Neuronal stem cell (in vitro differentiated cells): Measurements from ENCODE around the gene SFTA2.

ENCODE experiments used
- DNase-seq: peaks from one replicate; pipeline ENCODE4 v3.0.0-alpha.2; 2013; ENCODE audit warnings: low spot score
- H2AFZ ChIP-seq: one replicate; pipeline ENCODE4 v1.6.1; 2013; ENCODE audit warnings: mild to moderate bottlenecking, low read length, inconsistent platforms
- H2AK5ac ChIP-seq: 2 replicates; pipeline ENCODE4 v1.6.1; 2013; ENCODE audit warnings: low read depth, mild to moderate bottlenecking, inconsistent platforms, low read length, moderate library complexity, mixed read lengths
- H2BK120ac ChIP-seq: 2 replicates; pipeline ENCODE4 v1.6.1; 2013; ENCODE audit warnings: low read depth, mild to moderate bottlenecking, inconsistent platforms, low read length, moderate library complexity, mixed read lengths
- H2BK12ac ChIP-seq: one replicate; pipeline ENCODE4 v1.6.1; 2013; ENCODE audit warnings: low read length, inconsistent platforms
- H2BK15ac ChIP-seq: 2 replicates; pipeline ENCODE4 v1.6.1; 2013; ENCODE audit warnings: mild to moderate bottlenecking, low read length, inconsistent platforms, mixed read lengths
- H2BK5ac ChIP-seq: one replicate; pipeline ENCODE4 v1.6.1; 2013; ENCODE audit warnings: inconsistent platforms, mild to moderate bottlenecking, low read length, moderate library complexity
- H3K14ac ChIP-seq: one replicate; pipeline ENCODE4 v1.6.1; 2013; ENCODE audit warnings: low read length, inconsistent platforms
- H3K18ac ChIP-seq: 2 replicates; pipeline ENCODE4 v1.6.1; 2013; ENCODE audit warnings: low read length, inconsistent platforms
- H3K23ac ChIP-seq: 2 replicates; pipeline ENCODE4 v1.6.1; 2013; ENCODE audit warnings: low read depth, mild to moderate bottlenecking, mixed read lengths, low read length, inconsistent platforms; ENCODE audit not compliant: poor library complexity
- H3K27ac ChIP-seq: replicated peaks from 3 replicates; pipeline ENCODE4 v1.5.1; 2013; ENCODE audit warnings: low read length, inconsistent platforms
- H3K27me3 ChIP-seq, 3 experiments: 2 replicates each; pipeline ENCODE4 v1.6.1; 2013; ENCODE audit warnings: low read length in 3 of 3, mild to moderate bottlenecking in 2 of 3, inconsistent platforms in 1 of 3, low read depth in 1 of 3, mixed read lengths in 1 of 3, moderate library complexity in 1 of 3; ENCODE audit not compliant: control insufficient read depth in 3 of 3, insufficient read depth in 3 of 3
- H3K36me3 ChIP-seq, 2 donors: replicated peaks in 1 of 2; 2 replicates each; pipeline ENCODE4 v1.6.1; 2013; ENCODE audit warnings: low read length in 2 of 2; ENCODE audit not compliant: control insufficient read depth in 2 of 2, insufficient read depth in 2 of 2
- H3K4ac ChIP-seq: 2 replicates; pipeline ENCODE4 v1.6.1; 2013; ENCODE audit warnings: inconsistent platforms, mild to moderate bottlenecking, low read length, moderate library complexity
- H3K4me1 ChIP-seq, 2 donors: 1 replicate in 1 of 2; 2 replicates in 1 of 2; pipeline ENCODE4 v1.6.1; 2013; ENCODE audit warnings: low read length in 2 of 2, low read depth in 1 of 2; ENCODE audit not compliant: control insufficient read depth in 2 of 2, insufficient read depth in 1 of 2
- H3K4me2 ChIP-seq: one replicate; pipeline ENCODE4 v1.6.1; 2013; ENCODE audit warnings: mild to moderate bottlenecking, low read length, inconsistent platforms; ENCODE audit not compliant: insufficient read depth, poor library complexity, severe bottlenecking
- H3K4me3 ChIP-seq, 2 donors: 2 replicates each; pipeline ENCODE4 v1.5.1; 2013; ENCODE audit warnings: low read length in 2 of 2, mild to moderate bottlenecking in 2 of 2, inconsistent platforms in 1 of 2, moderate library complexity in 1 of 2
- H3K79me1 ChIP-seq: one replicate; pipeline ENCODE4 v1.6.1; 2013; ENCODE audit warnings: low read depth, mild to moderate bottlenecking, inconsistent platforms, low read length, moderate library complexity
- H3K9ac ChIP-seq: one replicate; pipeline ENCODE4 v1.6.1; 2013; ENCODE audit warnings: mild to moderate bottlenecking, low read depth, low read length, inconsistent platforms; ENCODE audit not compliant: poor library complexity
- H3K9me3 ChIP-seq, 2 donors: replicated peaks in 1 of 2; 2 replicates each; pipeline versions ENCODE3 to v1.6.1; 2013; ENCODE audit warnings: low read length in 2 of 2, mild to moderate bottlenecking in 2 of 2, inconsistent platforms in 1 of 2, low read depth in 1 of 2, mixed read lengths in 1 of 2, moderate library complexity in 1 of 2; ENCODE audit not compliant: control insufficient read depth in 2 of 2, insufficient read depth in 1 of 2
- H4K8ac ChIP-seq: one replicate; pipeline ENCODE4 v1.6.1; 2013; ENCODE audit warnings: low read depth, mild to moderate bottlenecking, inconsistent platforms, low read length, moderate library complexity
- H4K91ac ChIP-seq: one replicate; pipeline ENCODE4 v1.6.1; 2013; ENCODE audit warnings: low read length, low read depth, mild to moderate bottlenecking, inconsistent platforms; ENCODE audit not compliant: poor library complexity
- WGBS, 2 donors: extraction: QIAGEN DNeasy Blood & Tissue Kit; methylation state at CpG; one replicate each; pipeline ENCODE4 v1.1.7; 2013; ENCODE audit warnings: missing lambda C conversion rate in 2 of 2, mixed read lengths in 1 of 2; ENCODE audit not compliant: insufficient read length in 2 of 2, insufficient replicate concordance in 1 of 2; ENCODE audit errors: extremely low coverage in 2 of 2; 5-methylcytosine and 5-hydroxymethylcytosine counted together

Gene SFTA2

GRCh38 chr6:30954631-30955366 lies 22.8 kb upstream of the SFTA2 start:
- Histone ChIP-seq H2BK120ac (no peak overlapping the region), H3K27ac (peak overlapping the region; percentile 3), H3K27me3 (peaks cover 0 to 68% (median 3%) of the 10 kb centered on the region in 3 experiments), H3K14ac (no peak overlapping the region), H3K79me1 (no peaks in the 10 kb centered on the region), H3K4me1 (peaks cover 2 to 11% of the 10 kb centered on the region in 2 donors), H4K8ac (no peak overlapping the region), H2AK5ac (peak overlapping the region; percentile 13), H2BK5ac (no peak overlapping the region), H3K18ac (no peak overlapping the region), H3K9me3 (peaks cover 3 to 4% of the 10 kb centered on the region in 2 donors), H3K23ac (no peak overlapping the region), H3K4me3 (peak overlapping the region; percentile 1 to 14), H3K4ac (no peak overlapping the region), H4K91ac (no peak overlapping the region), H3K4me2 (peak overlapping the region; percentile 67), H2BK12ac (no peak overlapping the region), H3K9ac (no peak overlapping the region), H3K36me3 (no peaks in the 10 kb centered on the region), H2BK15ac (no peak overlapping the region), H2AFZ (peak overlapping the region; percentile 73)
- DNase-seq, result no peak
- no CpG with 5 or more reads among the region's 9 CpGs for WGBS, 2 donors

- no peak for DNase-seq
- WGBS, 2 donors, result no CpG with 5 or more reads among the region's 5 CpGs
- H3K27me3 ChIP-seq, result peaks cover 0 to 51% (median 3%) of the 10 kb centered on the region in 3 experiments
Measured at GRCh38 chr6:30951907-30952469, 20.0 kb upstream of the SFTA2 start.

DNA sequence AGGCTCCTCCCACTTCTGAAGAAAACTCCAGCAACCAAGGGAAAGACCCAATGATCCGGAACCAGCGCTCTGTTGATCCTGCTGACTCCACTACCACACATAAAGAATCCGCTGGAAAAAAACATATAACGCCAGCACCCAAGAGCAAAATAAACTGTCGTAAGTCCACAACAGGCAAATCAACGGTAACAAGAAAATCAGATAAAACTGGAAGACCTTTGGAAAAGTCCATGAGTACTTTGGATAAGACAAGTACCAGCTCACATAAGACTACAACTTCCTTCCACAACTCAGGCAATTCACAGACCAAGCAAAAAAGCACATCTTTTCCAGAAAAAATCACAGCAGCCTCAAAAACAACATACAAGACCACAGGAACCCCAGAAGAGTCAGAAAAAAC lies 16.8 kb upstream of the SFTA2 start:
- Histone ChIP-seq H2BK120ac (no peak overlapping the region), H3K4me3 (no peak overlapping the region), H3K14ac (no peak overlapping the region), H3K4ac (no peak overlapping the region), H4K91ac (no peak overlapping the region), H2BK12ac (no peak overlapping the region), H3K79me1 (no peaks in the 10 kb centered on the region), H2BK5ac (no peak overlapping the region), H2AK5ac (no peak overlapping the region), H3K27me3 (peaks cover 0 to 31% (median 0%) of the 10 kb centered on the region in 3 experiments), H3K4me1 (no peaks in the 10 kb centered on the region), H4K8ac (no peak overlapping the region), H3K9me3 (peaks cover 0 to 4% of the 10 kb centered on the region in 2 donors), H3K27ac (no peak overlapping the region), H3K9ac (no peak overlapping the region), H3K4me2 (no peak overlapping the region), H2BK15ac (no peak overlapping the region), H3K18ac (no peak overlapping the region), H2AFZ (no peak overlapping the region), H3K23ac (no peak overlapping the region), H3K36me3 (no peaks in the 10 kb centered on the region)
- WGBS, 2 donors, result no CpG with 5 or more reads among the region's 6 CpGs
- DNase-seq, result no peak

More at GRCh38 chr6:30951907-30952469, 20.0 kb upstream of the SFTA2 start:
- Histone ChIP-seq H3K4me2 (no peak overlapping the region), H3K79me1 (no peaks in the 10 kb centered on the region), H3K4me3 (no peak overlapping the region), H3K4ac (no peak overlapping the region), H3K18ac (no peak overlapping the region), H2AK5ac (no peak overlapping the region), H4K8ac (no peak overlapping the region), H2BK15ac (no peak overlapping the region), H4K91ac (no peak overlapping the region), H3K23ac (no peak overlapping the region), H3K9me3 (peaks cover 3 to 4% of the 10 kb centered on the region in 2 donors), H2BK120ac (no peak overlapping the region), H3K4me1 (peaks cover 2 to 11% of the 10 kb centered on the region in 2 donors), H2AFZ (no peak overlapping the region), H2BK12ac (no peak overlapping the region), H3K27ac (no peak overlapping the region), H3K36me3 (no peaks in the 10 kb centered on the region), H3K9ac (no peak overlapping the region), H3K14ac (no peak overlapping the region), H2BK5ac (no peak overlapping the region)

DNA sequence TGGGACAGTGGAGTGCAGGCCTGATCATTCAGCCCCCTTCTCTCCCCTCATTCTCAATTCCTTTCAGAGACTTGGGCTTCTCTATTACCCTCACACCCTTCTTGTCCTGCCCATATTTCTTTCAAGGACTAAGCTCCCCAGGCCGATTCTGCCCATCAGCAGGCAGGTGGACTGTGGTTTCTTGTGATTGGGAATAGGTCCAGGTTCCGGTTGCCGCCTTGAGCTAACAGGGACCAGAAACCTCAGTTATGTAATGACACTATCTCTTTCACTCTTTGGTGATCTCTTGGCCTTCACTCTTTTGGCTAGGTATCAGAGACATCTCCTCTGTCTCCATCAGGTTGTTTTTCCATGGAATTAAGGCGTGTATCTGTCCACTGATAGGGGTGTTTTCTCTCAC lies 15.3 kb upstream of the SFTA2 start:
- Histone ChIP-seq H2BK12ac (no peak overlapping the region), H2BK15ac (no peak overlapping the region), H2BK120ac (no peak overlapping the region), H3K4ac (no peak overlapping the region), H3K23ac (no peak overlapping the region), H3K18ac (no peak overlapping the region), H3K27me3 (peaks cover 0 to 15% (median 0%) of the 10 kb centered on the region in 3 experiments), H3K79me1 (no peaks in the 10 kb centered on the region), H2AFZ (no peak overlapping the region), H3K4me2 (no peak overlapping the region), H2BK5ac (no peak overlapping the region), H2AK5ac (no peak overlapping the region), H3K9me3 (peaks cover 0 to 4% of the 10 kb centered on the region in 2 donors), H3K36me3 (no peaks in the 10 kb centered on the region), H3K14ac (no peak overlapping the region), H3K27ac (no peak overlapping the region), H3K9ac (no peak overlapping the region), H3K4me3 (no peak overlapping the region), H3K4me1 (peaks cover 7% of the 10 kb centered on the region in 2 donors), H4K8ac (no peak overlapping the region), H4K91ac (no peak overlapping the region)
- no peak for DNase-seq
- no CpG with 5 or more reads among the region's 4 CpGs for WGBS, 2 donors
